Heart left ventricle (tissue), 16 donors: Measurements from ENCODE around the gene FLNB. TPM values are rescaled to one million over a fixed set of nuclear protein-coding genes. Genes with fewer than 3 reads are reported as not detected.

Source experiments
- ATAC-seq, 4 donors: fragments of 200-7000 bp; cut with Tn5 transposase; one replicate each; pipeline ENCODE4 v1.9.1; 2020 to 2022; ENCODE audit warnings: moderate library complexity in 4 of 4, mild to moderate bottlenecking in 3 of 4, moderate number of reproducible peaks in 1 of 4
- DNase-seq, 5 donors: peaks; one replicate each; pipeline ENCODE4 v3.0.0-alpha.2; 2020
- H3K27ac ChIP-seq, 12 donors: fragments of 200-600 bp; sonication (generic) in 4 of 12; one replicate each; pipeline versions ENCODE4 v1.5.0 to v1.8.0; 2016 to 2022; ENCODE audit warnings: mild to moderate bottlenecking in 2 of 12
- H3K27me3 ChIP-seq, 9 donors: fragments of 200-600 bp; sonication (generic) in 2 of 9; one replicate each; pipeline versions ENCODE4 v1.5.1 to v1.8.0; 2016 to 2022; ENCODE audit warnings: mild to moderate bottlenecking in 3 of 9
- H3K36me3 ChIP-seq, 9 donors: fragments of 200-600 bp; sonication (generic) in 2 of 9; one replicate each; pipeline versions ENCODE4 v1.5.0 to v1.8.0; 2018 to 2022; ENCODE audit warnings: mild to moderate bottlenecking in 2 of 9
- H3K4me1 ChIP-seq, 12 donors: fragments of 200-600 bp; sonication (generic) in 4 of 12; one replicate each; pipeline versions ENCODE4 v1.5.0 to v1.8.0; 2016 to 2022; ENCODE audit warnings: mild to moderate bottlenecking in 3 of 12
- H3K4me3 ChIP-seq, 12 donors: fragments of 200-600 bp; sonication (generic) in 4 of 12; one replicate each; pipeline versions ENCODE4 v1.5.0 to v1.8.0; 2017 to 2022; ENCODE audit warnings: mild to moderate bottlenecking in 9 of 12, moderate library complexity in 4 of 12
- H3K9me3 ChIP-seq, 12 donors: fragments of 200-600 bp; sonication (generic) in 4 of 12; one replicate each; pipeline versions ENCODE4 v1.5.0 to v1.8.0; 2016 to 2022; ENCODE audit warnings: mild to moderate bottlenecking in 1 of 12
- POLR2A ChIP-seq, 2 donors: fragments of 450-650 bp; IDR thresholded peaks; one replicate each; pipeline ENCODE4 v1.6.1; 2017; ENCODE audit warnings: antibody characterized with exemption in 2 of 2, mild to moderate bottlenecking in 2 of 2, moderate library complexity in 2 of 2
- WGBS, 4 donors: extraction: QIAGEN DNeasy Blood & Tissue Kit in 2 of 4; methylation state at CpG; one replicate each; pipeline versions ENCODE4 v1.1.5 to v1.1.7; 2013 to 2018; 5-methylcytosine and 5-hydroxymethylcytosine counted together
- intact Hi-C, 10 donors: fragments of 100-400 bp; cut with DNase I; formaldehyde crosslinking; loops; one replicate each; pipeline versions ENCODE4 v1.11.1 to v1.14.2; 2022
- polyA plus RNA-seq, 2 donors: library from polyadenylated mRNA; stranded (reverse); fragments of 200-250 nt; gene quantifications; one replicate each; pipeline ENCODE4 v1.2.3, GENCODE V29; 2013
- total RNA-seq, 9 donors: library from RNA; depleted of rRNA in 2 of 9; stranded (reverse); fragments of >200 nt in 2 of 9; fragmentation: NEBNext Ultra II Directional in 3 of 9; extraction: Animal tissue kit (Norgen Biotek cat#: 25700) in 3 of 9; gene quantifications; one replicate each; pipeline versions ENCODE4 v1.1.0 to v1.2.4, GENCODE V29; 2016 to 2023
- TF ChIP-seq, protein P1 (sequence below), 12 donors: fragments of 200-600 bp; sonication (generic) in 4 of 12; IDR thresholded peaks; one replicate each; pipeline versions ENCODE4 v1.5.0 to v1.8.0; 2018 to 2022; ENCODE audit warnings: antibody characterized with exemption in 12 of 12, mild to moderate bottlenecking in 5 of 12
- donor health status: ischemic (EF 13 %, LVEDD 7.1; RV severe dilation, severe dysfunction).
- donor health status: healthy with polysubstance abuse.
- donor health status: DM: no; HTN: yes; CAD: no.
- donor health status: DM: no; HTN: no; CAD: no.
- donor health status: ischemic (EF 25% LVEDD 6.9; RV normal size, moderate dysfunction).
- donor health status: ischemic (EF 25% LVEDD 5.7; RV mildly dilated, moderate dysfunction).
- donor health status: healthy.
- donor health status: DM: yes; HTN: yes; CAD: no.
- donor health status: ischemic (EF 35%, LVEDD 5.7; RV mildly dilated, moderate dysfunction).
- donor health status: nonischemic (EF 11% LVEDD 7.7; RV severe dilation, severe dysfunction).
- donor health status: DM: yes; HTN: yes; CAD: no.
- donor health status: PGD.
- donor health status: ischemic (EF 29% LVEDD 5.4; RV normal size, mild dysfunction).
- donor health status: nonischemic (EF 23%, LVEDD 6.1; RV moderate dilation, normal function).

Gene FLNB
- total and polyA plus RNA-seq, 11 donors: 30.5 to 75.6 (median 40.6) TPM

DNA sequence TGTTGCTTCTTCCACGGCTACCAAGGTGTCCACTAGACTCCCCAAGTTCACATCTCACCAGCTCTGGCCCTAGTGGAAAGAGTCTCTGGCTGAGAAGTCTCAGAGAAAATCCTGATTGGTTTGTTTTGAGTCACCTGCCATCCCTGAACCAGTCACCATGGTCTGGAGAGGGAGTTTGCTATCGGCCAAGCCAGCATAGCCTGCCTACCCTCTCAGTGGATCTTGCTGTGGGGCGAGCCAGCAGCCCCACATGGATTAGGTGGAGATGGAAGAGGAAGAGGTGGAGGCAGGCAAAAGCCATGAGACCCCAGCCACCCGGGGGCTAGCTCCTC lies 48.1 kb upstream of the FLNB start:
- intact Hi-C loops: no loop called here
- 64 to 84% (median 77%) methylated on average over 4 of the region's 4 CpGs for WGBS, 4 donors
- ATAC-seq: no peak
- peak overlapping the region in 2 of 12 donors; percentile 15 to 41 for H3K4me3 ChIP-seq
- H3K27ac ChIP-seq: peak overlapping the region in 11 of 12 donors; percentile 64 to 92 (median 82)
- DNase-seq: no peak
- TF ChIP-seq, protein P1, sequence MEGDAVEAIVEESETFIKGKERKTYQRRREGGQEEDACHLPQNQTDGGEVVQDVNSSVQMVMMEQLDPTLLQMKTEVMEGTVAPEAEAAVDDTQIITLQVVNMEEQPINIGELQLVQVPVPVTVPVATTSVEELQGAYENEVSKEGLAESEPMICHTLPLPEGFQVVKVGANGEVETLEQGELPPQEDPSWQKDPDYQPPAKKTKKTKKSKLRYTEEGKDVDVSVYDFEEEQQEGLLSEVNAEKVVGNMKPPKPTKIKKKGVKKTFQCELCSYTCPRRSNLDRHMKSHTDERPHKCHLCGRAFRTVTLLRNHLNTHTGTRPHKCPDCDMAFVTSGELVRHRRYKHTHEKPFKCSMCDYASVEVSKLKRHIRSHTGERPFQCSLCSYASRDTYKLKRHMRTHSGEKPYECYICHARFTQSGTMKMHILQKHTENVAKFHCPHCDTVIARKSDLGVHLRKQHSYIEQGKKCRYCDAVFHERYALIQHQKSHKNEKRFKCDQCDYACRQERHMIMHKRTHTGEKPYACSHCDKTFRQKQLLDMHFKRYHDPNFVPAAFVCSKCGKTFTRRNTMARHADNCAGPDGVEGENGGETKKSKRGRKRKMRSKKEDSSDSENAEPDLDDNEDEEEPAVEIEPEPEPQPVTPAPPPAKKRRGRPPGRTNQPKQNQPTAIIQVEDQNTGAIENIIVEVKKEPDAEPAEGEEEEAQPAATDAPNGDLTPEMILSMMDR (IDR thresholded peaks at IDR 0.05): no peak
- no peak for TF ChIP-seq POLR2A (IDR thresholded peaks at IDR 0.05)
- peaks cover 0 to 46% (median 30%) of the 10 kb centered on the region in 12 donors for H3K4me1 ChIP-seq
- no peaks in the 10 kb centered on the region for H3K36me3 ChIP-seq
- no peaks in the 10 kb centered on the region for H3K27me3 ChIP-seq
- H3K9me3 ChIP-seq: no peaks in the 10 kb centered on the region

DNA sequence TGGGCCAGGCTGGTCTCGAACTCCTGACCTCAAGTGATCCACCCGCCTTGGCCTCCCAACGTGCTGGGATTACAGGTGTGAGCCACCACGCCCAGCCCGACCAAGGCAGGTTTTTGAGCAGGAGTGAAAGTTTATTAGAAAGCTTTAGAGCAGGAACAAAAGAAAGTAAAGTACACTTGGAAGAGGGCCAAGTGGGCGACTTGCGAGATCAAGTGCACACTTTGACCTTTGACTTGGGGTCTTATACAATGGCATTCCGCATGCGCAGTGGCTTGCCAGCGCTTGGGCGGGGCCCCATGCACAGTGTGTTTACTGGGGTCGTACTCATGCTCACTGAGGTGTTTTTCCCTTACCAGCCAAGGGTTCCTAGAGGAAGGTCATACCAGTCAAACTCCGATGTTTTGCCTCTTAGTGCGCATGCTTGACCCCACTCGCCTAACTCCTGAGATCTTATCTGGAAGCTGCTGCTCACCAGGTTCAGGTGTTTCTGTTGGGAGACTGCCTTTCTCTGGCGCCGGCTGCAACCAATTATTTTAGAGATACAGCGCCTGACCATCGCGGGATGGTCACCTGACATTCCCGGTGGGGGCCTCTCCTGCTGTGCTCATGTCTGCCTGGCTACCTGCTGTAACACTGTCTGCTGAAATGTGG lies 46.9 kb upstream of the FLNB start:
- 85 to 89% (median 86%) methylated on average over 19 to 21 of the region's 21 CpGs for WGBS, 4 donors
- TF ChIP-seq, protein P1 (IDR thresholded peaks at IDR 0.05): no peak
- no peak for TF ChIP-seq POLR2A (IDR thresholded peaks at IDR 0.05)
- Histone ChIP-seq H3K4me3 (no peak overlapping the region), H3K36me3 (no peaks in the 10 kb centered on the region), H3K27ac (no peak overlapping the region), H3K4me1 (peaks cover 0 to 41% (median 27%) of the 10 kb centered on the region in 12 donors), H3K27me3 (no peaks in the 10 kb centered on the region), H3K9me3 (no peaks in the 10 kb centered on the region)
- DNase-seq: no peak
- ATAC-seq: no peak
- intact Hi-C loops: no loop called here

DNA sequence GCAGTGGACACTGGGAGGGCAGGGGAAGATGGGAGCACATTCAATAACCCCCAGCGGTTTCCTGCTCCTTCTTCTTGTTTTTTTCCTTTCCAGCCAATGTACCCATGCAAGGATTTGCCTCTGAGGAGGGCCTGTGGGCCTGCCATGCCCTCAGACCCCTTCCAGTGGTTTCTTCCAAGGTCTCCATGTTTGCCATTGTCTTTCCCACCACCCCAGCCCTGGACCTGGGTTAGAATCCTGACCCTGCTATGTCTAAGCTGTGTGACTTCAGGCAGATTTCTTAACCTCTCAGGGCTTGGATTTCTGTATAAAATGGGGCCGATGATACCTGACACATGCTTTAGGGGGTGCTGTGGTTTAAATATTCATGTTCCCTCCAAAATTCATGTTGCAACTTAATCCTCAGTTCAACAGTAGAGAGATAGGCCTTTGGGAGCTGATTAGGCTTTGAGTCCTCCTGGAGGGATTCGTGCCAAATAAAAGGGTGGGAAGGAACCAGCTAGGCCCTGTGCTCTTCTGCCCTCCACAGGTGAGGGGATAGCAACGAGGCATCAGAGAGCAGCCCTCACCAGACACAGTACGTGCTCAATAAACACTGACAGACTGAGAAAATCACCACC lies 46.3 kb upstream of the FLNB start:
- TF ChIP-seq POLR2A (IDR thresholded peaks at IDR 0.05): no peak
- TF ChIP-seq, protein P1 (IDR thresholded peaks at IDR 0.05): peak in 6 of 12 donors; percentile 15 to 39 (median 30)
- Histone ChIP-seq H3K4me3 (no peak overlapping the region), H3K9me3 (no peaks in the 10 kb centered on the region), H3K27me3 (no peaks in the 10 kb centered on the region), H3K36me3 (no peaks in the 10 kb centered on the region), H3K4me1 (peaks cover 0 to 34% (median 22%) of the 10 kb centered on the region in 12 donors), H3K27ac (no peak overlapping the region)
- 78 to 84% (median 82%) methylated on average over 5 of the region's 5 CpGs for WGBS, 4 donors
- ATAC-seq: no peak
- intact Hi-C loops: no loop called here
- no peak for DNase-seq

DNA sequence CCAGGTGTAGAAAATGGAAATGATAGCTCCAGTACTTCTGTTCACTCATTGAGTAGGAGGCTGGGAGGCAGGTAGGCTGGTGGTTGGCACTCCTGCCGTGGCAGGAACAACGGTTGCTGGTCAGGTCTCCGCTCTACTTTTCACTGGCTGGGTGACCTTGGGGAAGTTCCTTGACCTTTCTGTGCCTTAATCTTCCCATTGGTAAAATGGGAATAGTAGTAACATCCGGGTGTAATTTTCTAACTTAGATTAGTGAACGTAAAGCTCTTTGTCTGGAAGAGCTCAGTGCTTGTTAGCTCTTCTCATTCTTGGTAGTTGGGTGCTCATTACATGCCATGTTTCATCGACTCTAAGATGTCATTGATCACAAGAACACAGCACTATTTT lies 45.8 kb upstream of the FLNB start:
- peaks cover 0 to 30% (median 20%) of the 10 kb centered on the region in 12 donors for H3K4me1 ChIP-seq
- DNase-seq (no peak), ATAC-seq (no peak)
- H3K36me3 ChIP-seq: no peaks in the 10 kb centered on the region
- no peak overlapping the region for H3K27ac ChIP-seq
- WGBS, 4 donors: 92 to 94% (median 92%) methylated on average over 6 of the region's 6 CpGs
- TF ChIP-seq POLR2A (IDR thresholded peaks at IDR 0.05): no peak
- TF ChIP-seq, protein P1 (IDR thresholded peaks at IDR 0.05): no peak
- intact Hi-C loops: no loop called here
- no peak overlapping the region for H3K4me3 ChIP-seq
- no peaks in the 10 kb centered on the region for H3K27me3 ChIP-seq
- H3K9me3 ChIP-seq: no peaks in the 10 kb centered on the region
